ENCODE data around the gene SUPT3H. TPM values are rescaled to one million over a fixed set of nuclear protein-coding genes. Genes with fewer than 3 reads are reported as not detected.

SUPT3H gene
- total and polyA plus RNA-seq, 2 of the 8 experiments (the other 6 are each of a cell fraction or from before 2014, with no cell fraction given) = 18.8 to 23.0 TPM

DNA sequence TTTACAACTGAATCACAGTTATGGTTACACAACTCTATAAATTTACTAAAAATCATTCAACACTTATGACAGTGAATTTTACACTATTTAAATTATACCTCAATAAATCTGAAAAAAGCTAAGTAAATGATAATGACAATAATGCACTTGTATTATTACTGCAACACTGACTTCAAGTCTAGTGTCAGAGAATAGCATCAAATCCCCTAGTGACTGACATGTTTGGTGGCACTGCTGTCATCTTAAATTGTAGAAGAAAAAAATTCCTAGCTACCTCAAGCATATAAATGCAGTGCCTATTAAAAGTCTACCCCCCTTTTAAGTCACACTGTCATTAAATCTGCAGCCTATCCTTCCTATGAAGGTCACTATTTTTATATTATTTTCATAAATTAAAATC lies 239.0 kb downstream of the SUPT3H start (continued):
- TF ChIP-seq CHD7 (IDR thresholded peaks at IDR 0.05; ENCODE audit: insufficient replicate concordance, low read length) (no peak), RFX5 (IDR thresholded peaks at IDR 0.05; ENCODE audit: borderline replicate concordance, low read depth, low read length) (no peak)
- TF ChIP-seq, protein P1, sequence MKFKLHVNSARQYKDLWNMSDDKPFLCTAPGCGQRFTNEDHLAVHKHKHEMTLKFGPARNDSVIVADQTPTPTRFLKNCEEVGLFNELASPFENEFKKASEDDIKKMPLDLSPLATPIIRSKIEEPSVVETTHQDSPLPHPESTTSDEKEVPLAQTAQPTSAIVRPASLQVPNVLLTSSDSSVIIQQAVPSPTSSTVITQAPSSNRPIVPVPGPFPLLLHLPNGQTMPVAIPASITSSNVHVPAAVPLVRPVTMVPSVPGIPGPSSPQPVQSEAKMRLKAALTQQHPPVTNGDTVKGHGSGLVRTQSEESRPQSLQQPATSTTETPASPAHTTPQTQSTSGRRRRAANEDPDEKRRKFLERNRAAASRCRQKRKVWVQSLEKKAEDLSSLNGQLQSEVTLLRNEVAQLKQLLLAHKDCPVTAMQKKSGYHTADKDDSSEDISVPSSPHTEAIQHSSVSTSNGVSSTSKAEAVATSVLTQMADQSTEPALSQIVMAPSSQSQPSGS (IDR thresholded peaks at IDR 0.05; ENCODE audit: low read length) = no peak
